HG03469 (cell line): ENCODE measurements around the gene TRPM4.
"Not testable (repeated sequence)": the region's sequence is repeated elsewhere in the genome, so short reads cannot be mapped to it uniquely, and the experiment has no call there.

Experiments
- ATAC-seq: cut with Tn5 transposase; IDR thresholded peaks from one replicate; pipeline ENCODE4 v1.9.1; 2021; ENCODE audit warnings: mild to moderate bottlenecking, moderate library complexity, moderate number of reproducible peaks; ENCODE audit not compliant: unreplicated experiment

Gene TRPM4

GRCh38 chr19:49224441-49224840 lies 66.8 kb downstream of the TRPM4 start:
- ATAC-seq: not testable (repeated sequence)

- no peak for ATAC-seq
These were observed 67.3 kb downstream of the TRPM4 start for GRCh38 chr19:49224879-49225278.

DNA sequence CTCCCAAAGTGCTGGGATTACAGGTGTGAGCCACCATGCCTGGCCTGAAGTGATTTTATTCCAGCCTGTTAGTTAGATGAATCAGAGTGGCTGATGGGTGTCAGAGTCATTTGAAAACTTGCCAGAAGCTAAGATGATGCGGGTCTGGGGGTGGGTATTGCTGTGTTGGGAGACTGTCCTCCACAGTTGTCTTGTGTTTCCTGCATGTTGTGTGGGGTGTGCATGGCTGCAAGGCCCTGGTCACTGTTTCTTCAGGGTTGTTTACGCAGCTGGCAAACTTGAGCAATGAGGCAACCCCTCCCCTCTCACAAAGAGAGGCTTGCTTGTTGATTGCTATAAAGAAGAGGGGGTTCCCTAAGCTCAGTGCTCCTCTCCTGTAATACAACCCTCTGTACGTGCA lies 71.8 kb downstream of the TRPM4 start:
- ATAC-seq: no peak

- ATAC-seq: no peak
These were observed 73.8 kb downstream of the TRPM4 start for GRCh38 chr19:49231389-49231788.

- ATAC-seq: no peak
These were observed 74.2 kb downstream of the TRPM4 start for GRCh38 chr19:49231804-49232203.

DNA sequence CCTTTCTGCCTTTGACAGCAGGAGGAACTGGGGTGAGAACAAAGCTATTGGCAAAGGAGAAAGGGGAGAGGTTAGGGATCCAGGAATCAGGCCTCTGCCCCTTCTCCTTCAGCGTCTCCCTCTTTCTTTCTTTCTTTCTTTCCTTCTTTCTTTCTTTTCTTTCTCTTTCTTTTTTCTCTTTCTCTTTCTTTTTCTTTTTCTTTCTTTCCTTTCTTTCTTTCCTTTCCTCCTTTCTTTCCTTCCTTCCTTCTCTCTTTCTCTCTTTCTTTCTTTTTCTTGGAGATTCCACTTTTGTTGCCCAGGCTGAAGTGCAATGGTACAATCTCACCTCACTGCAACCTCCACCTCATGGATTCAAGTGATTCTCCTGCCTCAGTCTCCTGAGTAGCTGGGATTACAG lies 75.6 kb downstream of the TRPM4 start:
- no peak for ATAC-seq

DNA sequence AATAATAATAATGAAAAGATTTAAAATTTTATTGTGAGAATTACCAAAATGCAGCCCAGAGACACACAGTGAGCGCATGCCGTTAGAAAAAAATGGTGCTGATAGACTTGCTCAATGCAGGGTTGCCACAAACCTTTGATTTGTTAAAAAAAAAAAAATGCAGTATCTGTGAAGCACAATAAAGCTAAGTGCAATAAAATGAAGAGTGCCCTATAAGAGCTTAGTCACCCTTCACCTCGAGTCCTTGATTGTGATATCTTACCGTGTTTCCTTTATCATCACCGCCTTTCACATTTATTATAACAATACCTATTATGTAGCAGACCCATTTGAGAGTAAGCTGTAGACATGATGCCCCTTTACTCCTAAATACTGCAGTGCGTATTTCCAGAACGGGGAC lies 84.2 kb downstream of the TRPM4 start:
- no peak for ATAC-seq

GRCh38 chr19:49243129-49243528 lies 85.5 kb downstream of the TRPM4 start:
- ATAC-seq: no peak

GRCh38 chr19:49243726-49244125 lies 86.1 kb downstream of the TRPM4 start:
- no peak for ATAC-seq

GRCh38 chr19:49244256-49244655 lies 86.7 kb downstream of the TRPM4 start:
- ATAC-seq: no peak

GRCh38 chr19:49247676-49248075 lies 90.1 kb downstream of the TRPM4 start:
- ATAC-seq: no peak

DNA sequence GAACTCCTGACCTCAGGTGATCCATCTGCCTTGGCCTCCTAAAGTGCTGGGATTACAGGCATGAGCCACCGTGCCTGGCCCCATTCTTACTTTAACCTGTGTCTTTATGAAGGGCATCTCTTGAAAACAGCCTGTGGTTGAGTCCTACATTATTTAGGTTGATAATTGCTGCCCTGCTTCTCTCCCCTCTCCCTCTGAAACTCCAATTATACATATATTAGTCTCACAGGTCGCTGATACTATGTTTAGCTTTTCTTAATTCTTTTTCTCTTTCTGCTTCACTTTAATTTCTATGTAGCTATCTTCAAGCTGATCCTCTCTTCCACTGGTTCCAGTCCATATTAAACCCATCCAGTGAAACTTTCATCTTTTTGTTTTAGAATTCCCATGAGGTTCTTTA lies 92.3 kb downstream of the TRPM4 start:
- ATAC-seq: no peak

DNA sequence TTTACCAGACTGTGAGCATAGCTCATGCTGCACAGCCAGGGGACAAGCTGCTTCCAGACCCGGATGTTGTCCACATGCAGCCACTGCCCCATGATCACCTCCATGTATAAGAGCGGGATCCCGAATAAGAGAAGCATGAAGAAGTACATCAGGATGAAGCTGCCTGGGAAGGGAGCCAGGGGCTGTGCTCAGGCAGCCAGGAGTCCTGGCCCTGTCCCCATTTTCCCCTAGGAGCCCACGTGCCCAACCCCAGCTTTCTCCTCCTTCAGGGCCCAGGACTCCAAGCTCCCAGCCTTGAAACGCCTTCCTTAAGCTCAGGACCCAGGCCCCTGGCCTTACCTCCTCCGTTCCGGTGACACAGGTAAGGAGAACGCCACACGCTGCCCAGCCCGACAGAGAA lies 98.1 kb downstream of the TRPM4 start:
- ATAC-seq: no peak

DNA sequence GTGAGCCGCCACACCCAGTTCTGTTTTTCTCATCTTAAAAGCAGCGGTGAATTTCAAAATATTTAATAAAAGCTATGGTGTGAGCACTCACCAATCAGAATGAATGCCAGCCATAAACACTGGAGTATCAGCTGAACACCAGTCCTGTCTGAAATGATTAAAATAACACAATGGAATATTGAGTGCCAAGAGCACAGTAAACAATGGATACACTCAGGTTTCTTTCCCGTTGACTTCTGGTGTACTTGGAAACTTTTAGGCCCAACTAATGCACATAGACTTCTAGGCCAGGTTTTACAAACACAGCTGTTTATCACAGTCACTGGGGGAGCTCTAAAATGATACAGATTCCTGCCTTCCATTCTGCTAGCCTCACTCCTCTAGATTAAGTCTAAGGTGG lies 99.1 kb downstream of the TRPM4 start:
- no peak for ATAC-seq
